Naive thymus-derived CD8-positive, alpha-beta T cell (primary cell): Measurements from ENCODE around the gene HDGF. TPM values are rescaled to one million over a fixed set of nuclear protein-coding genes. Genes with fewer than 3 reads are reported as not detected.

Source experiments
- ATAC-seq, 2 donors: fragments of 150-1000 bp; cut with Tn5 transposase in 1 of 2; sonication (Bioruptor Pico), chemical (Tn5 transposase) in 1 of 2; 1 replicate in 1 of 2; 2 replicates in 1 of 2; pipeline ENCODE4 v1.10.0; 2021; ENCODE audit warnings: mild to moderate bottlenecking in 2 of 2, moderate library complexity in 2 of 2
- POLR2A ChIA-PET: fragments of 350-600 bp; sonication (Branson Sonifier 250); formaldehyde crosslinking; loops from one replicate; lab custom pipeline; 2021; ENCODE audit warnings: antibody characterized with exemption; lab: Charles Lee
- DNase-seq, 10 donors: peaks; one replicate each; pipeline versions ENCODE4 v3.0.0 to v3.0.0-alpha.2; 2020 to 2022
- H3K27ac Mint-ChIP-seq, 10 donors: one replicate each; pipeline ENCODE4 v1.8.0; 2020 to 2022; ENCODE audit warnings: mild to moderate bottlenecking in 10 of 10, mixed read lengths in 10 of 10, moderate library complexity in 4 of 10, inconsistent platforms in 1 of 10
- H3K27me3 Mint-ChIP-seq, 5 donors: one replicate each; pipeline ENCODE4 v1.8.0; 2021 to 2022; ENCODE audit warnings: mixed read lengths in 5 of 5
- H3K36me3 Mint-ChIP-seq, 3 donors: one replicate each; pipeline ENCODE4 v1.8.0; 2020 to 2022; ENCODE audit warnings: mixed read lengths in 3 of 3, mild to moderate bottlenecking in 2 of 3, inconsistent platforms in 1 of 3
- H3K4me1 Mint-ChIP-seq, 4 donors: one replicate each; pipeline ENCODE4 v1.8.0; 2021 to 2022; ENCODE audit warnings: mixed read lengths in 4 of 4
- H3K4me3 Mint-ChIP-seq, 10 donors: one replicate each; pipeline ENCODE4 v1.8.0; 2020 to 2022; ENCODE audit warnings: mild to moderate bottlenecking in 10 of 10, mixed read lengths in 10 of 10, moderate library complexity in 6 of 10, inconsistent platforms in 1 of 10
- H3K9me3 Mint-ChIP-seq, 9 donors: one replicate each; pipeline ENCODE4 v1.8.0; 2020 to 2022; ENCODE audit warnings: mixed read lengths in 9 of 9, mild to moderate bottlenecking in 3 of 9, inconsistent platforms in 1 of 9, moderate library complexity in 1 of 9
- polyA plus RNA-seq, 3 donors: library from polyadenylated mRNA; unstranded; fragments of 300-500 nt; fragmentation: Illumina TruSeq; gene quantifications; one replicate each; pipeline ENCODE4 v1.2.3, GENCODE V29; 2021
- total RNA-seq, 8 experiments: library from RNA in 2 of 8; stranded (reverse) in 2 of 8; gene quantifications; one replicate each; pipeline ENCODE4 v1.2.3 and lab custom pipeline; 2021 to 2026

The HDGF gene
- total and polyA plus RNA-seq, 5 experiments from 2014 or later: 25.0 to 103 (median 50.1) TPM

- POLR2A ChIA-PET: interaction anchor here (0.9 kb wide), 1 partner anchor 10 kb away, joined by 3 read pairs; no protein-coding TSS in a partner anchor
- DNase-seq (no peak), ATAC-seq (no peak)
- peaks cover 13 to 17% (median 16%) of the 10 kb centered on the region in 4 donors for H3K4me1 Mint-ChIP-seq
- H3K27me3 Mint-ChIP-seq: no peaks in the 10 kb centered on the region
- H3K9me3 Mint-ChIP-seq: no peaks in the 10 kb centered on the region
- H3K27ac Mint-ChIP-seq: peak overlapping the region in 1 of 10 donors; percentile 49
- peaks cover 0 to 10% (median 0%) of the 10 kb centered on the region in 3 donors for H3K36me3 Mint-ChIP-seq
- no peak overlapping the region for H3K4me3 Mint-ChIP-seq
These were observed 40.3 kb downstream of the HDGF start for GRCh38 chr1:156711011-156711817.

- ATAC-seq (no peak), DNase-seq (no peak)
- Mint-ChIP-seq H3K27ac (peak overlapping the region in 3 of 10 donors; percentile 28 to 80 (median 48)), H3K27me3 (no peaks in the 10 kb centered on the region), H3K36me3 (no peaks in the 10 kb centered on the region), H3K4me3 (no peak overlapping the region), H3K9me3 (no peaks in the 10 kb centered on the region), H3K4me1 (peaks cover 11 to 29% (median 23%) of the 10 kb centered on the region in 4 donors)
- POLR2A ChIA-PET: no interaction called here
These were observed 41.6 kb downstream of the HDGF start for GRCh38 chr1:156709757-156710489.

- Mint-ChIP-seq H3K27me3 (peaks cover 0 to 8% (median 3%) of the 10 kb centered on the region in 5 donors), H3K9me3 (no peaks in the 10 kb centered on the region), H3K4me3 (no peak overlapping the region), H3K27ac (peak overlapping the region in 7 of 10 donors; percentile 2 to 86 (median 66)), H3K36me3 (no peaks in the 10 kb centered on the region), H3K4me1 (peaks cover 13 to 30% (median 29%) of the 10 kb centered on the region in 4 donors)
- no peak for DNase-seq
- no peak for ATAC-seq
- POLR2A ChIA-PET: no interaction called here
These were observed 42.4 kb downstream of the HDGF start for GRCh38 chr1:156709031-156709430.

- H3K4me3 Mint-ChIP-seq: peak overlapping the region in 1 of 10 donors; percentile 47
- H3K4me1 Mint-ChIP-seq: peaks cover 13 to 33% (median 29%) of the 10 kb centered on the region in 4 donors
- H3K36me3 Mint-ChIP-seq: no peaks in the 10 kb centered on the region
- POLR2A ChIA-PET: interaction anchor here (4.8 kb wide), 1 partner anchor 19 kb away, joined by 33 read pairs; the partner anchor contains the start of genes ISG20L2 and METTL25B
- ATAC-seq: no peak
- H3K27ac Mint-ChIP-seq: peak overlapping the region in 6 of 10 donors; percentile 43 to 86 (median 74)
- no peak for DNase-seq
- H3K9me3 Mint-ChIP-seq: no peaks in the 10 kb centered on the region
- H3K27me3 Mint-ChIP-seq: peaks cover 0 to 16% (median 4%) of the 10 kb centered on the region in 5 donors
These were observed 43.2 kb downstream of the HDGF start for GRCh38 chr1:156708218-156708661.

GRCh38 chr1:156707417-156708217 lies 43.9 kb downstream of the HDGF start:
- H3K9me3 Mint-ChIP-seq: no peaks in the 10 kb centered on the region
- H3K27ac Mint-ChIP-seq: peak overlapping the region in 9 of 10 donors; percentile 19 to 88 (median 82)
- peaks cover 13 to 33% (median 29%) of the 10 kb centered on the region in 4 donors for H3K4me1 Mint-ChIP-seq
- no peak for ATAC-seq
- POLR2A ChIA-PET: interaction anchor here (1.7 to 4.8 kb wide), 2 partner anchors 20 to 34 kb away, joined by 7 to 33 read pairs; partner anchors contain the start of genes ISG20L2, METTL25B and MRPL24
- no peak for DNase-seq
- H3K36me3 Mint-ChIP-seq: no peaks in the 10 kb centered on the region
- peak overlapping the region; percentile 70 to 98 (median 86) for H3K4me3 Mint-ChIP-seq
- H3K27me3 Mint-ChIP-seq: peaks cover 0 to 18% (median 7%) of the 10 kb centered on the region in 5 donors

- Mint-ChIP-seq H3K4me1 (peaks cover 13 to 33% (median 29%) of the 10 kb centered on the region in 4 donors), H3K27me3 (peaks cover 0 to 18% (median 11%) of the 10 kb centered on the region in 5 donors), H3K36me3 (no peaks in the 10 kb centered on the region), H3K9me3 (no peaks in the 10 kb centered on the region), H3K4me3 (peak overlapping the region; percentile 85 to 98 (median 91)), H3K27ac (peak overlapping the region; percentile 53 to 95 (median 91))
- peak; percentile 27 to 29 for ATAC-seq
- DNase-seq: peak in 3 of 10 donors; percentile 6 to 42 (median 26)
- POLR2A ChIA-PET: interaction anchor here (1.0 to 4.8 kb wide), 6 partner anchors 17 to 249 kb away, joined by 3 to 33 read pairs (median 8); partner anchors contain the start of genes ISG20L2, METTL25B, MRPL24 and PRCC
These were observed 44.6 kb downstream of the HDGF start for GRCh38 chr1:156706657-156707416.

- H3K4me1 Mint-ChIP-seq: peaks cover 13 to 35% (median 32%) of the 10 kb centered on the region in 4 donors
- POLR2A ChIA-PET: interaction anchor here (1.0 to 4.8 kb wide), 7 partner anchors 15 to 248 kb away, joined by 3 to 33 read pairs (median 7); partner anchors contain the start of genes ISG20L2, METTL25B, MRPL24 and PRCC
- peaks cover 0 to 18% (median 13%) of the 10 kb centered on the region in 5 donors for H3K27me3 Mint-ChIP-seq
- peak; percentile 55 to 84 (median 75) for DNase-seq
- H3K4me3 Mint-ChIP-seq: peak overlapping the region; percentile 85 to 98 (median 91)
- H3K36me3 Mint-ChIP-seq: no peaks in the 10 kb centered on the region
- H3K27ac Mint-ChIP-seq: peak overlapping the region; percentile 53 to 95 (median 91)
- peak; percentile 68 to 77 for ATAC-seq
- no peaks in the 10 kb centered on the region for H3K9me3 Mint-ChIP-seq
These were observed 45.4 kb downstream of the HDGF start for GRCh38 chr1:156705918-156706656.

- peaks cover 16 to 42% (median 37%) of the 10 kb centered on the region in 4 donors for H3K4me1 Mint-ChIP-seq
- POLR2A ChIA-PET: interaction anchor here (1.3 to 4.8 kb wide), 6 partner anchors 15 to 248 kb away, joined by 3 to 33 read pairs (median 8); partner anchors contain the start of genes ISG20L2, METTL25B, MRPL24 and PRCC
- peak within 1 kb of the TSS; percentile 53 to 95 (median 91) for H3K27ac Mint-ChIP-seq
- H3K36me3 Mint-ChIP-seq: no peaks in the 10 kb centered on the region
- peak; percentile 60 for ATAC-seq
- no peaks in the 10 kb centered on the region for H3K9me3 Mint-ChIP-seq
- peaks cover 0 to 21% (median 17%) of the 10 kb centered on the region in 5 donors for H3K27me3 Mint-ChIP-seq
- DNase-seq: peak in 4 of 10 donors; percentile 35 to 40 (median 38)
- peak within 1 kb of the TSS; percentile 85 to 98 (median 91) for H3K4me3 Mint-ChIP-seq
These were observed 46.1 kb downstream of the HDGF start, which contains the start of gene CRABP2 for GRCh38 chr1:156705321-156705917. Gene CRABP2 (minus strand): TSS chr1:156705583. CDS start chr1:156705446, 137 bp downstream.

- ATAC-seq (no peak), DNase-seq (no peak)
- Mint-ChIP-seq H3K4me3 (peak overlapping the region; percentile 61 to 98 (median 90)), H3K27me3 (peaks cover 0 to 21% (median 17%) of the 10 kb centered on the region in 5 donors), H3K36me3 (no peaks in the 10 kb centered on the region), H3K4me1 (peaks cover 16 to 46% (median 38%) of the 10 kb centered on the region in 4 donors), H3K9me3 (no peaks in the 10 kb centered on the region), H3K27ac (peak overlapping the region in 2 of 10 donors; percentile 67 to 76)
- POLR2A ChIA-PET: interaction anchor here (0.6 to 4.8 kb wide), 6 partner anchors 9 to 63 kb away, joined by 3 to 33 read pairs (median 6); partner anchors contain the start of genes ISG20L2, METTL25B and PRCC
These were observed 46.5 kb downstream of the HDGF start for GRCh38 chr1:156704930-156705320.
